Activated CD8-positive, alpha-beta T cell treated with anti-CD3 and anti-CD28 coated beads for 36 hours (primary cell): Measurements from ENCODE around the gene APBB2. TPM values are rescaled to one million over a fixed set of nuclear protein-coding genes. Genes with fewer than 3 reads are reported as not detected.

Experiments used
- ATAC-seq: fragments of 200-7000 bp; cut with Tn5 transposase; one replicate; pipeline ENCODE4 v1.10.0; 2021; ENCODE audit warnings: mild to moderate bottlenecking, moderate library complexity
- CTCF ChIA-PET: fragments of 350-600 bp; sonication (Branson Sonifier 250); formaldehyde crosslinking; loops from one replicate; lab custom pipeline; 2021; ENCODE audit warnings: antibody characterized with exemption; lab: Charles Lee
- POLR2A ChIA-PET: fragments of 350-600 bp; sonication (Branson Sonifier 250); formaldehyde crosslinking; loops from one replicate; lab custom pipeline; 2021; ENCODE audit warnings: antibody characterized with exemption; lab: Charles Lee
- DNase-seq: peaks from one replicate; pipeline ENCODE4 v3.0.0-alpha.2; 2020
- H3K27ac Mint-ChIP-seq: one replicate; pipeline ENCODE4 v1.8.0; 2021; ENCODE audit warnings: mild to moderate bottlenecking, mixed read lengths
- H3K27me3 Mint-ChIP-seq: one replicate; pipeline ENCODE4 v1.8.0; 2021; ENCODE audit warnings: mixed read lengths
- H3K36me3 Mint-ChIP-seq: one replicate; pipeline ENCODE4 v1.8.0; 2021; ENCODE audit warnings: low read depth, mixed read lengths
- H3K4me1 Mint-ChIP-seq: one replicate; pipeline ENCODE4 v1.8.0; 2021; ENCODE audit warnings: low read depth, mixed read lengths
- H3K4me3 Mint-ChIP-seq: one replicate; pipeline ENCODE4 v1.8.0; 2021; ENCODE audit warnings: mild to moderate bottlenecking, moderate library complexity, mixed read lengths
- H3K9me3 Mint-ChIP-seq: one replicate; pipeline ENCODE4 v1.8.0; 2021; ENCODE audit warnings: mixed read lengths
- CTCF ChIP-seq: fragments of 200-600 bp; IDR thresholded peaks from one replicate; pipeline ENCODE4 v1.8.0; 2022; ENCODE audit warnings: antibody characterized with exemption, mild to moderate bottlenecking
- intact Hi-C: fragments of 100-400 bp; cut with micrococcal nuclease; formaldehyde crosslinking; loops from one replicate; pipeline ENCODE4 v1.10.0; 2022
- total RNA-seq, 2 experiments: library from RNA; stranded (reverse); gene quantifications; one replicate each; pipeline ENCODE4 v1.2.3, GENCODE V29; 2021

Gene APBB2
- total RNA-seq, 2 experiments from 2014 or later = 0.89 to 2.3 TPM

DNA sequence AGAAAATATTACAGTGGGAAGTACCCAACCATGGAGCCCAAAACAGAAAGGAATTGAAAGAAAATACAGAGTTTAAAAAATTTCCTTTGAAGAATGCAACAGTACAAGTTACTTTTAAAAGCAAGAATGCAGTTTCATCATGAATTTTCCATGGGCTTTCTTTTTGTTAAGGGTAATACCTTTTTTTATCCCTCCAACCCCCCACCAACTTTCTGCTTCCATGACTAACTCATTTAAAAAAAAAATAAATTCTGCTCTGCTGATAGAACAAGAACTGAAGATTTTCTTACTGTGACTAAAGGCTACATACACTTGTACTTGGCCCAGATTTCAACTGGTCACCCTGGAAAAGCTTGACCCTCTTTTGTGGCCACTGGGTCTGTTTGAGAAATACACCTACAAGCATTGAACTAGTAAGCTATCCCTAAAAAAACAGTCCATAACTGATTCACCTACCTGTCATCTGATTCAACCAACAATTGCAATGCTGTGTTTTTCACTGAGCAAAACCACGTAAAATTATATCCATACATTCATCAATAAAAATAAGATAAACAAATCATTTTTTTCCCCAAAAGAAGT, 250.4 kb downstream of the APBB2 start:
- no peak for TF ChIP-seq CTCF
- POLR2A ChIA-PET = no interaction called here
- no peak overlapping the region for H3K4me3 Mint-ChIP-seq
- CTCF ChIA-PET = no interaction called here
- no peaks in the 10 kb centered on the region for H3K4me1 Mint-ChIP-seq
- H3K27me3 Mint-ChIP-seq = peaks cover 3% of the 10 kb centered on the region
- DNase-seq (no peak), ATAC-seq (no peak)
- intact Hi-C loops = no loop called here
- H3K36me3 Mint-ChIP-seq = no peaks in the 10 kb centered on the region
- H3K27ac Mint-ChIP-seq = no peak overlapping the region
- H3K9me3 Mint-ChIP-seq = no peaks in the 10 kb centered on the region

DNA sequence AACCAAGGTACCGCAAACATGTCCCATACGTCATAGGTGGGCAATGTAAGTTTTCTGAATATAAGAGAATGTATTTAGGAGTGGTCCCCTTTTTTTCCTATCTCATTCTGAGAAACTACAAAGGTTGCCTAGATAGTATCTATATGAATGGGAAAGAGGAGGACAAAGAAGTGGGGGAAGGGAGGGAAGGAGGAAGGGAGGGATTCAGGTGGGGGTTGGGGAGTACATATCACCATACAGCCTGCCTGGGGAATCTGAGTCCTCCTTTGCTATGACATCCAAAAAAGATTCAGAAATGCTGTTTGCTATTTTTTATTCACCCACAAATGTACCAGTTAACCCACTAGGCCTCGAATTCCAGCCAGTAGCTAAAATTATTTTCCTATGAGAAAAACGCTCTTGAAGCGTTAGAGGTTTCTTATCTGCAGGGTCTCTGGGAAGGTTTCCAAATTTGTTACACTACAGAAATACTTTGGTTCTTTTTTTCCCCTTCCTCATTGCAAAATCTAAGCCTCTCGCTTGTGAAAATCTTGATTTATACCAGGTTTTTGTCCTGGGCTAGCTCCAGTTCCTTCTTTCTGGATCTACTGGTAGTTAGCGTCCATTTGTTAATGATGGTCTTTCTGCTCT, 251.7 kb downstream of the APBB2 start:
- no peaks in the 10 kb centered on the region for H3K36me3 Mint-ChIP-seq
- H3K4me3 Mint-ChIP-seq = no peak overlapping the region
- intact Hi-C loops = no loop called here
- H3K9me3 Mint-ChIP-seq = no peaks in the 10 kb centered on the region
- no peak overlapping the region for H3K27ac Mint-ChIP-seq
- ATAC-seq (no peak), DNase-seq (no peak)
- no peak for TF ChIP-seq CTCF
- ChIA-PET POLR2A (no interaction called here), CTCF (no interaction called here)
- peaks cover 3% of the 10 kb centered on the region for H3K27me3 Mint-ChIP-seq
- H3K4me1 Mint-ChIP-seq = no peaks in the 10 kb centered on the region

GRCh38 chr4:40960941-40961340, 253.4 kb downstream of the APBB2 start:
- Mint-ChIP-seq H3K9me3 (no peaks in the 10 kb centered on the region), H3K4me1 (no peaks in the 10 kb centered on the region), H3K27me3 (peaks cover 3% of the 10 kb centered on the region), H3K27ac (no peak overlapping the region), H3K4me3 (no peak overlapping the region), H3K36me3 (no peaks in the 10 kb centered on the region)
- no peak for TF ChIP-seq CTCF
- ATAC-seq = no peak
- CTCF ChIA-PET = no interaction called here
- intact Hi-C loops = no loop called here
- DNase-seq = no peak
- POLR2A ChIA-PET = no interaction called here

DNA sequence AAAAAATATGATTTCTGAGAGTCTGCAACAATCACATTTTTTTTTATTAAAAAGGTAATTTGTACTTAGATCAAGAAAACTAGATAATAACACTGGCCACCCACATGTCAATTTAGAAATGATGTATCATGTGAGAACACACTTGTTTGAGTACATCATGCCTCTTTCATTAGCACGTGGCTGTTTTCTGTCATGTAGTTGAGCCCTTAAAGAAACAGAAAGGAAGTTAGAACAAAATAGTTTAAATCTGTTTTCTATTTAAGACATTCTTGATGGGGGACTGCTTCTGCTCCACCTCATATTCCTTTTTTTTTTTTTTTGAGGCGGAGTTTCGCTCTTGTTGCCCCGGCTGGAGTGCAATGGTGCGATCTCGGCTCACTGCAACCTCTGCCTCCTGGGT, 257.1 kb downstream of the APBB2 start:
- H3K4me1 Mint-ChIP-seq = no peaks in the 10 kb centered on the region
- ATAC-seq (no peak), DNase-seq (no peak)
- no peak overlapping the region for H3K4me3 Mint-ChIP-seq
- CTCF ChIA-PET = no interaction called here
- POLR2A ChIA-PET = no interaction called here
- H3K27ac Mint-ChIP-seq = no peak overlapping the region
- intact Hi-C loops = no loop called here
- no peaks in the 10 kb centered on the region for H3K36me3 Mint-ChIP-seq
- no peak for TF ChIP-seq CTCF
- H3K27me3 Mint-ChIP-seq = peaks cover 3% of the 10 kb centered on the region
- H3K9me3 Mint-ChIP-seq = no peaks in the 10 kb centered on the region

DNA sequence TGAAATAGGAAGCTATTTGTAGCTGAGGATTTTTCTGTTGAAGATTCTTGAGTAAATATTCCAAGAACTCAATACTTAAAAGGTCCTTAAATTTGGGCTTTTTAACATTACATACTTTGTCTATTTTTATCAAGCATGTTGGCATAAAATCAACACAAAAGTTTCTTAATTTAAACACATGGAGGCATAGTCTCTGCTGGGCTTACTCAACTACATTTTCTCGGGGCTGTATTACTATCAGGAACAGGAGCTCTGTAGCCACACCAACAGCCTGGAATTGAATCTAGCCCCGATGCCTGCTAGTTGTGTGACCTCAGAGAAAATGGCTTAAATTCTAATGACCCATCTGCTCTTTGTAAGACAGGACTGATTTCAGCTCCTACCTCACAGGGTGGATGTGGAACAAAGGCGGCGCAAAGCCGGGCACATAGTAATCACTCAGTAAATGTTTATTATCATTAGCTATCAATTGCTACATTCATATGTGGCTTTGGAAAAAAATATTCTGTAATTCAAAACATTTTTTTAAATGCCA, 257.6 kb downstream of the APBB2 start:
- H3K4me3 Mint-ChIP-seq = no peak overlapping the region
- no peaks in the 10 kb centered on the region for H3K9me3 Mint-ChIP-seq
- ChIA-PET CTCF (interaction anchor here (0.6 to 1.8 kb wide), 3 partner anchors 20 to 1255 kb away, joined by 3 to 4 read pairs (median 3); no protein-coding TSS in a partner anchor), POLR2A (no interaction called here)
- H3K27ac Mint-ChIP-seq = no peak overlapping the region
- peaks cover 3% of the 10 kb centered on the region for H3K27me3 Mint-ChIP-seq
- ATAC-seq (no peak), DNase-seq (no peak)
- intact Hi-C loops = no loop called here
- no peaks in the 10 kb centered on the region for H3K36me3 Mint-ChIP-seq
- no peak for TF ChIP-seq CTCF
- H3K4me1 Mint-ChIP-seq = no peaks in the 10 kb centered on the region
